ENCODE results near the gene HNRNPL.

DNA sequence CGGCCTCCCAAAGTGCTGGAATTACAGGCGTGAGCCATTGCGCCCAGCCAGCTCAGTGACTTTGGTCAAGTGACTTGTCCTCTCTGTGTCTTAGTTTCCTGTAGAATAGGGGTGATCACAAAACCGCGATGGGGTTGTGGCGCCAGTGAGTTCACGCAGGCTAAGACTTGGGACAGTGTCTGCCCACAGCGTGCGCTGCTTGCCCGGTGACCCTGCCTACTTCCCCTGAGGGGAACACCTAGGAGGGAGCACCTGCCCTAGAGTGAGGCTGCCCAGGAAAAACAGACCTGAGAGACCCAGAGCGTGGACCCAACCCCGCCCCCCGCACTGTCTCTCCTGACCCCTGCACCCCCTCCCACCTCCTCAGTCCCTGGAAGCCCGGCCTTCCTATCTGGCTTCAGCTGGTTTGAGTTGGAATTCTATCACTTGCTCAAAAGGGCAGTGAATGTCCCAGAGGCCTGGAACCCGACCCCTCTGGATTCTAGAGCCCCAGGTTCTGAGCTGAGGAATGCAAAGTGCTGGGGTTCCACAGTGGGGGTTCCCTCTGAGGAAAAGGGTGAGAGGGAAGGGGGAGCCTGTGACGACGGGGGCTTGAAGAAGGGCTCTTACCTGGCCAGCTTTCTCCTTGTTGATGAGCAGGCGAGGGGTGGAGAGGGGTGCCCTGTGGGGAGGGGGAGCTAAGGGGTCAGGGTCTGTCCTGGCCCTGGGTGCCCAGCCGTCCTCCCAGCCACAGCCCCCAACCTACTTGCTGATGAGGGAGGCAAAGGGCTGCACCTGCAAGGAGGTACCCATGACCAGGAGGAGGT is 30.5 kb upstream of the HNRNPL start:
- TF ChIP-seq CTCF (IDR thresholded peaks at IDR 0.05) (no peak), POLR2A (IDR thresholded peaks at IDR 0.05) (no peak), EP300 (IDR thresholded peaks at IDR 0.05) (no peak)

Data from tibial nerve (tissue), 4 donors.